CD4-positive, alpha-beta memory T cell (primary cell): ENCODE results near the gene PUDP. TPM values are rescaled to one million over a fixed set of nuclear protein-coding genes. Genes with fewer than 3 reads are reported as not detected.
A peak's percentile ranks its signal among the peaks of the same experiment; 100 is the strongest.

Experiments used
- CTCF ChIA-PET: fragments of 350-600 bp; sonication (Branson Sonifier 250); formaldehyde crosslinking; loops from one replicate; lab custom pipeline; 2021; ENCODE audit warnings: inconsistent platforms; ENCODE audit not compliant: partially characterized antibody; lab: Charles Lee
- POLR2A ChIA-PET: fragments of 350-600 bp; sonication (Branson Sonifier 250); formaldehyde crosslinking; loops from one replicate; lab custom pipeline; 2021; ENCODE audit not compliant: partially characterized antibody; lab: Charles Lee
- DNase-seq, 5 donors: peaks; one replicate each; pipeline versions ENCODE4 v3.0.0 to v3.0.0-alpha.2; 2020 to 2022; ENCODE audit warnings: mixed read lengths in 1 of 5
- H3K27ac ChIP-seq: one replicate; pipeline ENCODE4 v1.7.0; 2013; ENCODE audit warnings: low read depth, low read length
- H3K27me3 ChIP-seq: 2 replicates; pipeline ENCODE4 v1.7.0; 2013; ENCODE audit warnings: mild to moderate bottlenecking, low read length, moderate library complexity; ENCODE audit not compliant: insufficient read depth
- H3K36me3 ChIP-seq: 2 replicates; pipeline ENCODE4 v1.7.0; 2013; ENCODE audit warnings: mild to moderate bottlenecking, low read length, moderate library complexity; ENCODE audit not compliant: insufficient read depth
- H3K4me1 ChIP-seq: 2 replicates; pipeline ENCODE4 v1.7.0; 2013; ENCODE audit warnings: mild to moderate bottlenecking, low read length, moderate library complexity; ENCODE audit not compliant: insufficient read depth
- H3K4me3 ChIP-seq, 2 donors: one replicate each; pipeline ENCODE4 v1.7.0; 2013; ENCODE audit warnings: low read length in 2 of 2, mild to moderate bottlenecking in 1 of 2
- H3K9me3 ChIP-seq, 2 donors: one replicate each; pipeline ENCODE4 v1.7.0; 2013; ENCODE audit warnings: low read length in 2 of 2, control low read depth in 1 of 2; ENCODE audit not compliant: control insufficient read depth in 1 of 2
- H3K27ac Mint-ChIP-seq, 7 donors: one replicate each; pipeline ENCODE4 v1.8.0; 2020 to 2021; ENCODE audit warnings: mixed read lengths in 7 of 7, mild to moderate bottlenecking in 6 of 7, inconsistent platforms in 3 of 7, moderate library complexity in 3 of 7
- H3K27me3 Mint-ChIP-seq, 2 donors: one replicate each; pipeline ENCODE4 v1.8.0; 2020 to 2021; ENCODE audit warnings: mixed read lengths in 2 of 2
- H3K36me3 Mint-ChIP-seq, 2 donors: one replicate each; pipeline ENCODE4 v1.8.0; 2020 to 2021; ENCODE audit warnings: mixed read lengths in 2 of 2, inconsistent platforms in 1 of 2, mild to moderate bottlenecking in 1 of 2
- H3K4me1 Mint-ChIP-seq, 4 donors: one replicate each; pipeline ENCODE4 v1.8.0; 2020 to 2021; ENCODE audit warnings: mixed read lengths in 4 of 4, mild to moderate bottlenecking in 1 of 4
- H3K4me3 Mint-ChIP-seq, 8 donors: one replicate each; pipeline ENCODE4 v1.8.0; 2020 to 2021; ENCODE audit warnings: mixed read lengths in 8 of 8, mild to moderate bottlenecking in 7 of 8, moderate library complexity in 6 of 8, inconsistent platforms in 3 of 8
- H3K9me3 Mint-ChIP-seq, 8 donors: one replicate each; pipeline ENCODE4 v1.8.0; 2020 to 2021; ENCODE audit warnings: mixed read lengths in 8 of 8, mild to moderate bottlenecking in 5 of 8, inconsistent platforms in 3 of 8, moderate library complexity in 1 of 8
- intact Hi-C: fragments of 100-400 bp; cut with micrococcal nuclease; formaldehyde crosslinking; loops from one replicate; pipeline ENCODE4 v1.15.1; 2023
- polyA plus RNA-seq, 2 donors: library from polyadenylated mRNA; unstranded; fragments of 300-500 nt; fragmentation: Illumina TruSeq; gene quantifications; one replicate each; pipeline ENCODE4 v1.2.3, GENCODE V29; 2021
- total RNA-seq, 2 experiments: library from RNA; stranded (reverse); gene quantifications; one replicate each; pipeline ENCODE4 v1.2.3, GENCODE V29; 2021

The PUDP gene
- total and polyA plus RNA-seq, 4 experiments from 2014 or later = 10.7 to 22.5 (median 16.4) TPM

- H3K27ac ChIP-seq = no peak overlapping the region
- H3K27me3 ChIP-seq = no peaks in the 10 kb centered on the region
- H3K4me3 ChIP-seq = no peak overlapping the region
- no peaks in the 10 kb centered on the region for H3K9me3 ChIP-seq
- peaks cover 0 to 6% (median 2%) of the 10 kb centered on the region in 8 donors for H3K9me3 Mint-ChIP-seq
- H3K36me3 ChIP-seq = no peaks in the 10 kb centered on the region
- no peaks in the 10 kb centered on the region for H3K27me3 Mint-ChIP-seq
- peaks cover 9 to 52% (median 27%) of the 10 kb centered on the region in 4 donors for H3K4me1 Mint-ChIP-seq
- peak overlapping the region in 1 of 7 donors; percentile 77 for H3K27ac Mint-ChIP-seq
- peaks cover 8% of the 10 kb centered on the region for H3K4me1 ChIP-seq
- no peak for DNase-seq
- intact Hi-C loops = no loop called here
- peaks cover 7 to 42% of the 10 kb centered on the region in 2 donors for H3K36me3 Mint-ChIP-seq
- ChIA-PET POLR2A (no interaction called here), CTCF (no interaction called here)
- no peak overlapping the region for H3K4me3 Mint-ChIP-seq
Measured at GRCh38 chrX:7120878-7121219, 27.1 kb downstream of the PUDP start.

- no peaks in the 10 kb centered on the region for H3K9me3 ChIP-seq
- H3K36me3 Mint-ChIP-seq = peaks cover 6 to 39% of the 10 kb centered on the region in 2 donors
Measured at GRCh38 chrX:7119950-7120877, 27.7 kb downstream of the PUDP start.

GRCh38 chrX:7117587-7117986, 30.4 kb downstream of the PUDP start:
- H3K27me3 Mint-ChIP-seq = no peaks in the 10 kb centered on the region
- POLR2A ChIA-PET = no interaction called here
- peaks cover 9 to 52% (median 28%) of the 10 kb centered on the region in 4 donors for H3K4me1 Mint-ChIP-seq
- H3K36me3 ChIP-seq = no peaks in the 10 kb centered on the region
- no peak overlapping the region for H3K4me3 ChIP-seq
- H3K4me1 ChIP-seq = peaks cover 8% of the 10 kb centered on the region
- no peak overlapping the region for H3K27ac ChIP-seq
- H3K27me3 ChIP-seq = no peaks in the 10 kb centered on the region
- H3K27ac Mint-ChIP-seq = peak overlapping the region in 1 of 7 donors; percentile 7
- DNase-seq = no peak
- peaks cover 9 to 42% of the 10 kb centered on the region in 2 donors for H3K36me3 Mint-ChIP-seq
- H3K9me3 ChIP-seq = no peaks in the 10 kb centered on the region
- intact Hi-C loops = no loop called here
- CTCF ChIA-PET = no interaction called here
- H3K9me3 Mint-ChIP-seq = peaks cover 0 to 6% (median 0%) of the 10 kb centered on the region in 8 donors
- no peak overlapping the region for H3K4me3 Mint-ChIP-seq

More at GRCh38 chrX:7119950-7120877, 27.7 kb downstream of the PUDP start:
- POLR2A ChIA-PET = no interaction called here
- H3K36me3 ChIP-seq = no peaks in the 10 kb centered on the region
- intact Hi-C loops = no loop called here
- Mint-ChIP-seq H3K4me3 (no peak overlapping the region), H3K9me3 (peaks cover 0 to 6% (median 2%) of the 10 kb centered on the region in 8 donors), H3K4me1 (peaks cover 9 to 52% (median 25%) of the 10 kb centered on the region in 4 donors), H3K27ac (peak overlapping the region in 1 of 7 donors; percentile 38), H3K27me3 (no peaks in the 10 kb centered on the region)
- no peaks in the 10 kb centered on the region for H3K27me3 ChIP-seq
- H3K4me3 ChIP-seq = no peak overlapping the region
- CTCF ChIA-PET = no interaction called here
- DNase-seq = no peak
- no peak overlapping the region for H3K27ac ChIP-seq
- peaks cover 8% of the 10 kb centered on the region for H3K4me1 ChIP-seq

- H3K4me3 ChIP-seq = no peak overlapping the region
- no peaks in the 10 kb centered on the region for H3K9me3 ChIP-seq
- H3K27ac ChIP-seq = no peak overlapping the region
- Mint-ChIP-seq H3K27ac (peak overlapping the region in 1 of 7 donors; percentile 36), H3K4me3 (no peak overlapping the region), H3K9me3 (peaks cover 0 to 6% (median 0%) of the 10 kb centered on the region in 8 donors), H3K36me3 (peaks cover 9 to 42% of the 10 kb centered on the region in 2 donors), H3K4me1 (peaks cover 9 to 43% (median 29%) of the 10 kb centered on the region in 4 donors), H3K27me3 (no peaks in the 10 kb centered on the region)
- POLR2A ChIA-PET = no interaction called here
- H3K36me3 ChIP-seq = no peaks in the 10 kb centered on the region
- CTCF ChIA-PET = no interaction called here
- DNase-seq = no peak
- H3K27me3 ChIP-seq = no peaks in the 10 kb centered on the region
- H3K4me1 ChIP-seq = peaks cover 8% of the 10 kb centered on the region
- intact Hi-C loops = no loop called here
Measured at GRCh38 chrX:7116081-7116480, 31.9 kb downstream of the PUDP start.

GRCh38 chrX:7115557-7115956, 32.4 kb downstream of the PUDP start:
- Mint-ChIP-seq H3K36me3 (peaks cover 9 to 42% of the 10 kb centered on the region in 2 donors), H3K27me3 (no peaks in the 10 kb centered on the region), H3K4me1 (peaks cover 14 to 43% (median 30%) of the 10 kb centered on the region in 4 donors), H3K4me3 (no peak overlapping the region), H3K27ac (peak overlapping the region in 1 of 7 donors; percentile 31), H3K9me3 (peaks cover 0 to 6% (median 0%) of the 10 kb centered on the region in 8 donors)
- ChIA-PET CTCF (no interaction called here), POLR2A (no interaction called here)
- Histone ChIP-seq H3K4me3 (no peak overlapping the region), H3K4me1 (peaks cover 12% of the 10 kb centered on the region), H3K27me3 (no peaks in the 10 kb centered on the region), H3K27ac (no peak overlapping the region), H3K9me3 (no peaks in the 10 kb centered on the region), H3K36me3 (no peaks in the 10 kb centered on the region)
- intact Hi-C loops = no loop called here
- no peak for DNase-seq

- H3K4me3 Mint-ChIP-seq = no peak overlapping the region
- Histone ChIP-seq H3K27ac (no peak overlapping the region), H3K4me3 (no peak overlapping the region), H3K36me3 (no peaks in the 10 kb centered on the region), H3K9me3 (no peaks in the 10 kb centered on the region), H3K27me3 (no peaks in the 10 kb centered on the region), H3K4me1 (peaks cover 5% of the 10 kb centered on the region)
- intact Hi-C loops = no loop called here
- H3K27me3 Mint-ChIP-seq = no peaks in the 10 kb centered on the region
- peaks cover 14 to 50% (median 27%) of the 10 kb centered on the region in 4 donors for H3K4me1 Mint-ChIP-seq
- peaks cover 7 to 27% of the 10 kb centered on the region in 2 donors for H3K36me3 Mint-ChIP-seq
- ChIA-PET POLR2A (no interaction called here), CTCF (no interaction called here)
- no peak overlapping the region for H3K27ac Mint-ChIP-seq
- DNase-seq = no peak
- H3K9me3 Mint-ChIP-seq = peaks cover 0 to under 1% (median 0%) of the 10 kb centered on the region in 8 donors
Measured at GRCh38 chrX:7112071-7112470, 35.9 kb downstream of the PUDP start.

- Histone ChIP-seq H3K4me3 (no peak overlapping the region), H3K36me3 (no peaks in the 10 kb centered on the region), H3K27me3 (no peaks in the 10 kb centered on the region), H3K27ac (no peak overlapping the region), H3K4me1 (peaks cover 5% of the 10 kb centered on the region), H3K9me3 (no peaks in the 10 kb centered on the region)
- H3K4me3 Mint-ChIP-seq = no peak overlapping the region
- H3K9me3 Mint-ChIP-seq = no peaks in the 10 kb centered on the region
- peaks cover 9 to 22% of the 10 kb centered on the region in 2 donors for H3K36me3 Mint-ChIP-seq
- peaks cover 14 to 51% (median 26%) of the 10 kb centered on the region in 4 donors for H3K4me1 Mint-ChIP-seq
- H3K27me3 Mint-ChIP-seq = no peaks in the 10 kb centered on the region
- H3K27ac Mint-ChIP-seq = peak overlapping the region in 1 of 7 donors; percentile 12
- intact Hi-C loops = no loop called here
- ChIA-PET POLR2A (no interaction called here), CTCF (no interaction called here)
- no peak for DNase-seq
Measured at GRCh38 chrX:7111518-7111917, 36.4 kb downstream of the PUDP start.
